MV-4-11 (cell line): ENCODE results near the gene MAP3K2.
A peak's percentile ranks its signal among the peaks of the same experiment; 100 is the strongest.

ENCODE experiments used
- DNase-seq: peaks from one replicate; lab custom pipeline; 2025; lab: John Stamatoyannopoulos, UW

Gene MAP3K2

GRCh38 chr2:127347734-127348392 is 39.9 kb downstream of the MAP3K2 start:
- peak; percentile 19 for DNase-seq

- no peak for DNase-seq
Observed at GRCh38 chr2:127347015-127347414, 40.8 kb downstream of the MAP3K2 start.

- no peak for DNase-seq
Observed at GRCh38 chr2:127343277-127343676, 44.5 kb downstream of the MAP3K2 start.

- DNase-seq, result peak; percentile 91
Observed at GRCh38 chr2:127342101-127342500, 45.7 kb downstream of the MAP3K2 start.

- DNase-seq, result no peak
Observed at GRCh38 chr2:127332335-127332734, 55.4 kb downstream of the MAP3K2 start.

GRCh38 chr2:127330753-127331152 is 57.0 kb downstream of the MAP3K2 start:
- DNase-seq, result no peak

- no peak for DNase-seq
Observed at GRCh38 chr2:127326289-127326945, 61.4 kb downstream of the MAP3K2 start.

- peak; percentile 32 for DNase-seq
Observed at GRCh38 chr2:127324635-127325034, 63.1 kb downstream of the MAP3K2 start.

- DNase-seq, result no peak
Observed at GRCh38 chr2:127321303-127321702, 66.5 kb downstream of the MAP3K2 start.

GRCh38 chr2:127320586-127321275 is 67.0 kb downstream of the MAP3K2 start:
- no peak for DNase-seq

GRCh38 chr2:127320067-127320466 is 67.7 kb downstream of the MAP3K2 start:
- DNase-seq, result no peak

- DNase-seq, result peak; percentile 74
Observed at GRCh38 chr2:127314193-127314988, 73.4 kb downstream of the MAP3K2 start.

GRCh38 chr2:127313406-127313805 is 74.4 kb downstream of the MAP3K2 start:
- DNase-seq, result peak; percentile 89

- no peak for DNase-seq
Observed at GRCh38 chr2:127310980-127311379, 76.8 kb downstream of the MAP3K2 start.

GRCh38 chr2:127309468-127309867 is 78.3 kb downstream of the MAP3K2 start:
- no peak for DNase-seq

GRCh38 chr2:127308586-127309138 is 79.1 kb downstream of the MAP3K2 start:
- DNase-seq, result no peak

- DNase-seq, result peak; percentile 51
Observed at GRCh38 chr2:127305990-127306585, 81.7 kb downstream of the MAP3K2 start.

GRCh38 chr2:127302168-127302567 is 85.6 kb downstream of the MAP3K2 start:
- DNase-seq, result no peak

GRCh38 chr2:127293748-127294562 is 93.8 kb downstream of the MAP3K2 start, which contains the start of gene ERCC3:
Gene ERCC3 (minus strand): TSS chr2:127294144. CDS start chr2:127294081, 63 bp downstream.
- peak; percentile 76 for DNase-seq

GRCh38 chr2:127293386-127293747 is 94.4 kb downstream of the MAP3K2 start:
- DNase-seq, result no peak

GRCh38 chr2:127288274-127288673 is 99.5 kb downstream of the MAP3K2 start:
- DNase-seq, result no peak
